Loucy (cell line): ENCODE measurements around the gene AMPD3.

Experiments used
- CTCF ChIP-seq: fragments of 200-600 bp; sonication (generic); conservative IDR thresholded peaks from 2 replicates; pipeline ENCODE4 v1.5.1; 2014; ENCODE audit warnings: mild to moderate bottlenecking, antibody characterized with exemption, low read length
- EZH2phosphoT487 ChIP-seq: fragments of 200-600 bp; IDR thresholded peaks from 2 replicates; pipeline ENCODE4 v1.6.1; 2018; ENCODE audit warnings: antibody characterized with exemption, mild to moderate bottlenecking, moderate library complexity, borderline replicate concordance

GRCh38 chr11:10480760-10481159 lies 25.7 kb downstream of the AMPD3 start:
- TF ChIP-seq CTCF, result no peak
- no peak for TF ChIP-seq EZH2phosphoT487
